T-helper 1 cell treated with Interleukin-12 subunit alpha and Interleukin-12 subunit beta and Interleukin-4 antibody, amounts not matched to agents 30 ng/mL and 1 ng/mL, for 36 hours (primary cell): Measurements from ENCODE around the gene PACS1. TPM values are rescaled to one million over a fixed set of nuclear protein-coding genes. Genes with fewer than 3 reads are reported as not detected.

Experiments
- intact Hi-C: fragments of 100-400 bp; cut with micrococcal nuclease; formaldehyde crosslinking; loops from one replicate; pipeline ENCODE4 v1.15.1; 2024
- total RNA-seq: library from RNA; stranded (reverse); gene quantifications from 2 replicates; pipeline ENCODE4 v1.2.3, GENCODE V29; 2022

Gene PACS1
- total RNA-seq, 1 donor from 2014 or later, result 90.5 TPM

- intact Hi-C loops, result loop anchor here (5.0 kb wide), 1 partner anchor 297 kb away; the partner anchor contains the start of genes B4GAT1 and BRMS1
Measured at GRCh38 chr11:66050581-66051231, 19.4 kb upstream of the PACS1 start.

- intact Hi-C loops, result loop anchor here (5.0 kb wide), 1 partner anchor 296 kb away; the partner anchor contains the start of genes B4GAT1 and BRMS1
Measured at GRCh38 chr11:66051371-66051765, 18.7 kb upstream of the PACS1 start.

- intact Hi-C loops, result loop anchor here (1.0 to 5.0 kb wide), 15 partner anchors 17 to 482 kb away; partner anchors contain the start of genes B4GAT1, BANF1, BRMS1 and CCDC85B
Measured at GRCh38 chr11:66051766-66052663, 18.1 kb upstream of the PACS1 start, which contains the start of gene SF3B2. TSS of gene SF3B2 (plus strand) at chr11:66052364. CDS start at chr11:66052385, 21 bp downstream.

- intact Hi-C loops, result loop anchor here (1.0 to 5.0 kb wide), 15 partner anchors 17 to 482 kb away; partner anchors contain the start of genes B4GAT1, BANF1, BRMS1 and CCDC85B
Measured at GRCh38 chr11:66052664-66052982, 17.4 kb upstream of the PACS1 start.

GRCh38 chr11:66055021-66055420 lies 15.1 kb upstream of the PACS1 start:
- intact Hi-C loops, result no loop called here

GRCh38 chr11:66056501-66056900 lies 13.6 kb upstream of the PACS1 start:
- intact Hi-C loops, result no loop called here

GRCh38 chr11:66059966-66060680 lies 9.9 kb upstream of the PACS1 start:
- intact Hi-C loops, result loop anchor here (10.0 kb wide), 1 partner anchor 575 kb away; the partner anchor contains the start of gene RBM4

- intact Hi-C loops, result loop anchor here (10.0 kb wide), 1 partner anchor 574 kb away; the partner anchor contains the start of gene RBM4
Measured at GRCh38 chr11:66061268-66061667, 8.8 kb upstream of the PACS1 start.

- intact Hi-C loops, result loop anchor here (10.0 kb wide), 1 partner anchor 572 kb away; the partner anchor contains the start of gene RBM4
Measured at GRCh38 chr11:66062408-66062807, 7.7 kb upstream of the PACS1 start.

- intact Hi-C loops, result loop anchor here (10.0 kb wide), 1 partner anchor 571 kb away; the partner anchor contains the start of gene RBM4
Measured at GRCh38 chr11:66063900-66064299, 6.2 kb upstream of the PACS1 start.

- intact Hi-C loops, result loop anchor here (10.0 kb wide), 1 partner anchor 570 kb away; the partner anchor contains the start of gene RBM4
Measured at GRCh38 chr11:66064571-66064970, 5.5 kb upstream of the PACS1 start.

GRCh38 chr11:66066751-66067150 lies 3.3 kb upstream of the PACS1 start:
- intact Hi-C loops, result loop anchor here (10.0 kb wide), 1 partner anchor 568 kb away; the partner anchor contains the start of gene RBM4

- intact Hi-C loops, result loop anchor here (2.0 to 10.0 kb wide), 2 partner anchors 59 to 567 kb away; partner anchors contain the start of gene RBM4
Measured at GRCh38 chr11:66067640-66068039, 2.4 kb upstream of the PACS1 start.

GRCh38 chr11:66068154-66068821 lies 1.8 kb upstream of the PACS1 start:
- intact Hi-C loops, result loop anchor here (2.0 to 10.0 kb wide), 2 partner anchors 59 to 567 kb away; partner anchors contain the start of gene RBM4

GRCh38 chr11:66068923-66069714 lies 953 bp upstream of the PACS1 start:
- intact Hi-C loops, result loop anchor here (1.0 to 10.0 kb wide), 4 partner anchors 17 to 566 kb away; partner anchors contain the start of genes RBM4 and SF3B2

GRCh38 chr11:66070604-66071380 lies 720 bp downstream of the PACS1 start:
- intact Hi-C loops, result loop anchor here (1.0 kb wide), 3 partner anchors 11 to 152 kb away; no protein-coding TSS in a partner anchor

GRCh38 chr11:66071381-66071801 lies 1.3 kb downstream of the PACS1 start:
- intact Hi-C loops, result loop anchor here (1.0 kb wide), 3 partner anchors 10 to 151 kb away; no protein-coding TSS in a partner anchor

GRCh38 chr11:66072081-66072480 lies 2.0 kb downstream of the PACS1 start:
- intact Hi-C loops, result no loop called here
